ENCODE measurements around the gene CCDC142.
A peak's percentile ranks its signal among the peaks of the same experiment; 100 is the strongest.

The CCDC142 gene

GRCh38 chr2:74482801-74483674, at the start of gene CCDC142, which contains the start of gene TTC31:
Gene CCDC142, minus strand, starts transcription at chr2:74482998. Its CDS starts 161 bp downstream, at chr2:74482837.
Gene TTC31, plus strand, starts transcription at chr2:74483081. Its CDS starts 15 bp downstream, at chr2:74483096.
- DNase-seq = peak; percentile 95

GRCh38 chr2:74532222-74532621, 49.4 kb upstream of the CCDC142 start:
- DNase-seq = peak in 1 of 2 donors; percentile 55

- no peak for DNase-seq
These were observed 48.9 kb upstream of the CCDC142 start for GRCh38 chr2:74531666-74532065.

- peak; percentile 38 to 64 for DNase-seq
These were observed 47.7 kb upstream of the CCDC142 start for GRCh38 chr2:74530239-74531187.

- peak; percentile 98 to 100 for DNase-seq
These were observed 46.8 kb upstream of the CCDC142 start, which contains the start of the genes AUP1 and HTRA2 for GRCh38 chr2:74529357-74530238. Gene AUP1, minus strand, starts transcription at chr2:74529706. Its CDS starts 77 bp downstream, at chr2:74529629. Gene HTRA2, plus strand, starts transcription at chr2:74529933. Its CDS starts 74 bp downstream, at chr2:74530007.

- no peak for DNase-seq
These were observed 46.0 kb upstream of the CCDC142 start for GRCh38 chr2:74528600-74529356.

- no peak for DNase-seq
These were observed 44.9 kb upstream of the CCDC142 start for GRCh38 chr2:74527741-74528140.

- DNase-seq = no peak
These were observed 43.9 kb upstream of the CCDC142 start for GRCh38 chr2:74526649-74527230.

- DNase-seq = peak; percentile 32 to 49
These were observed 43.2 kb upstream of the CCDC142 start, which contains the start of gene DQX1 for GRCh38 chr2:74525717-74526648. Gene DQX1, minus strand, starts transcription at chr2:74526231. Its CDS starts 502 bp downstream, at chr2:74525729.

- DNase-seq = no peak
These were observed 42.3 kb upstream of the CCDC142 start for GRCh38 chr2:74524955-74525716.

- DNase-seq = no peak
These were observed 41.2 kb upstream of the CCDC142 start for GRCh38 chr2:74524005-74524404.

- no peak for DNase-seq
These were observed 39.7 kb upstream of the CCDC142 start for GRCh38 chr2:74522516-74522915.

- DNase-seq = no peak
These were observed 33.9 kb upstream of the CCDC142 start for GRCh38 chr2:74516650-74517049.

GRCh38 chr2:74515981-74516633, 33.3 kb upstream of the CCDC142 start:
- DNase-seq = peak; percentile 50 to 68

GRCh38 chr2:74515271-74515980, 32.6 kb upstream of the CCDC142 start:
- no peak for DNase-seq

- DNase-seq = no peak
These were observed 31.8 kb upstream of the CCDC142 start, which contains the start of gene TLX2 for GRCh38 chr2:74514368-74515270. Gene TLX2, plus strand, starts transcription at chr2:74514450. Its CDS starts 357 bp downstream, at chr2:74514807.

All from inflammatory macrophage treated with lipopolysaccharide for 1 hour (primary cell).